Measurements from ENCODE around the gene SHROOM3.

Gene SHROOM3

DNA sequence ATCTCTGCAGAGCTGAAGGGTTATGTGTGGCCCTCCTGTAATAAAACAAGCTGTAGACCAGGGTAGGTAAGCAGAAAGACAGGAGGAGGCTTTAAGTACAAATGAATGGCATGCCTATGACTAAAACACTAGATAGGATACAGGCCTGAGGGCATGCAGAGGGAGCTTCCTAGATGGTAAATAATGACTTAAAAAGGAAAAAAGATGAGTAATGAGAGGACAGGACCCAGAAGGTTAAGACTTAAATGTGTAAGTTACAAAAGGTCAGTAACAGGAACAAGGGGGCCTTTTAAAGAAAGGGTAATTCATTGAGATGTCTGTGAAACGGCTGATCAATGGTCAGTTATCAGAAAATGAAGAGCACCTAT lies 268.1 kb downstream of the SHROOM3 start:
- no peak for DNase-seq (ENCODE audit: low read depth)
- no peak overlapping the region for H3K4me3 ChIP-seq (ENCODE audit: control insufficient read depth, low read depth, low read length)
- TF ChIP-seq, protein P1, sequence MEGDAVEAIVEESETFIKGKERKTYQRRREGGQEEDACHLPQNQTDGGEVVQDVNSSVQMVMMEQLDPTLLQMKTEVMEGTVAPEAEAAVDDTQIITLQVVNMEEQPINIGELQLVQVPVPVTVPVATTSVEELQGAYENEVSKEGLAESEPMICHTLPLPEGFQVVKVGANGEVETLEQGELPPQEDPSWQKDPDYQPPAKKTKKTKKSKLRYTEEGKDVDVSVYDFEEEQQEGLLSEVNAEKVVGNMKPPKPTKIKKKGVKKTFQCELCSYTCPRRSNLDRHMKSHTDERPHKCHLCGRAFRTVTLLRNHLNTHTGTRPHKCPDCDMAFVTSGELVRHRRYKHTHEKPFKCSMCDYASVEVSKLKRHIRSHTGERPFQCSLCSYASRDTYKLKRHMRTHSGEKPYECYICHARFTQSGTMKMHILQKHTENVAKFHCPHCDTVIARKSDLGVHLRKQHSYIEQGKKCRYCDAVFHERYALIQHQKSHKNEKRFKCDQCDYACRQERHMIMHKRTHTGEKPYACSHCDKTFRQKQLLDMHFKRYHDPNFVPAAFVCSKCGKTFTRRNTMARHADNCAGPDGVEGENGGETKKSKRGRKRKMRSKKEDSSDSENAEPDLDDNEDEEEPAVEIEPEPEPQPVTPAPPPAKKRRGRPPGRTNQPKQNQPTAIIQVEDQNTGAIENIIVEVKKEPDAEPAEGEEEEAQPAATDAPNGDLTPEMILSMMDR (conservative IDR thresholded peaks at IDR 0.05; ENCODE audit: control insufficient read depth, insufficient read depth, low read depth, low read length): no peak

DNA sequence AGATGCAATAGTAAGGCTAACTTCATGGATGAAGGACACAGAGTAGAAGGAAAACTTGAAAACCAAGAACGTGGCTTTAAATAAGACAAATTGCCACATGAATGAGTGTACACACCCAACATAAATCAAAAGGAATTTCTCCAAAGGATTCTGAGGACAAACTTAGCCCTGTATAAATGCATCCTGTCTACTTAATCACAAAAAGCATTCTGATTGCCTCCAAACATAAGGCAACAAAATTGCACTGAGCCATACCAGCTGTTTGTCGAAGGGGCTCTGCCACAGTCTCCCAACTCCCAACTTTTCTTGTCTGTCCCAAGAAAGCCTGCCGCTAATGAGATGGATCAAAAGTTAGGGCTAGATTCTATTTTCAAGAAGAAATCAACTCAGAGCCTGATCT lies 268.6 kb downstream of the SHROOM3 start:
- no peak overlapping the region for H3K4me3 ChIP-seq (ENCODE audit: control insufficient read depth, low read depth, low read length)
- TF ChIP-seq, protein P1 (conservative IDR thresholded peaks at IDR 0.05; ENCODE audit: control insufficient read depth, insufficient read depth, low read depth, low read length): no peak
- no peak for DNase-seq (ENCODE audit: low read depth)

DNA sequence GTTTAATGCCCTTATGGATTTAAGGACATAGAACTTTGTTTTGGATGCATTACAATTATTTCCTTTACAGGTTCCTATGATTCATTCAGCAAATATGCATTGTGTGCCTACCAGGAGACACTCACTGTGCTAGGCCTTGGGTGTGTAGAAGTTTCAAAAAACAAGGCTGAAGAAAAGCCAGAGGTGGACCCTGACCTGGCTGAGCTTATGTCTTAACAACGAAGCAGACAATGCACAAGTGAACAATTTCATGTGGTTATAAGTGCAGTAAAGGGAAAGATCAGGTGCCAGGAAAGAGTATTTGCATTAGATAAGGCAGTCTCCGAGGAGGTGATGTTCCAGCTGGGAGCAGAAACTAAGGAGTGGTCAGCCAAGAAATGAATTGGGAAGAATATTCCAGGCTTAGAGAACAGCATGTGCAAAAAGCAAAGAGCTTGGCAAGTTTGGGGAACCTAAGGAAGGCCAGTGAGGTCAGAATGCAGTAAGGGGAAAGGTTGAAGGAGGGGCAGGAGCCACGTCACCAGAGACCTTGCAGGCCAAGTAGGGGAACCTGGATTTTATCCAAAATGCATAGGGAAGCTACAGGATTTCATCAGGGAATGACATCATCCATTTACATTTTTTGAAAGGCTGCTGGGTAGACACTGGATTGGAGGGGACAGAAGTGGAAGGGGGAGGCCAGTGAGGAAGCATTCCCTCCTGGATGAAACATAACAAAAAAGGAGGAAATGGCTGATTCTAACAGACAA lies 269.3 kb downstream of the SHROOM3 start:
- TF ChIP-seq, protein P1 (conservative IDR thresholded peaks at IDR 0.05; ENCODE audit: control insufficient read depth, insufficient read depth, low read depth, low read length): no peak
- peak; percentile 61 for DNase-seq (ENCODE audit: low read depth)
- H3K4me3 ChIP-seq (ENCODE audit: control insufficient read depth, low read depth, low read length): no peak overlapping the region

DNA sequence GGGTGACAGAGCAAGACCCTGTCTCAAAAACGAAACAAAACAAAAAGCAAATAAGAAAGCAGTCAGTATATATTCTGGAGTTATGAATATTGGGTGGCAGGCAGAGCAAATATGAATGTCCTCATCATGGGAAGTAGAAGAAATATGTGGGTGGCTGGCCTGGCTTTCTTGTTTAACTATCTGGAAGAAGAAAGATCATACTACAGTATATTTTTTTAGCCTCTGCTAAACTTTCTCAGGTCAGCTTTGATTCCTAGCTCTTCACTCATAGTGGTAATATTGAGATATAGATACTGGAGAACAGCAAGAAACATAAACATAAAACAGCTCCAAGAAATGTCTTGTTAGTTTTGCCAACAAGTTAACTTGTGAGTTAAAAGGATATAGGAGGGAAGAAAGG lies 270.4 kb downstream of the SHROOM3 start:
- TF ChIP-seq, protein P1 (conservative IDR thresholded peaks at IDR 0.05; ENCODE audit: control insufficient read depth, insufficient read depth, low read depth, low read length): no peak
- no peak for DNase-seq (ENCODE audit: low read depth)

DNA sequence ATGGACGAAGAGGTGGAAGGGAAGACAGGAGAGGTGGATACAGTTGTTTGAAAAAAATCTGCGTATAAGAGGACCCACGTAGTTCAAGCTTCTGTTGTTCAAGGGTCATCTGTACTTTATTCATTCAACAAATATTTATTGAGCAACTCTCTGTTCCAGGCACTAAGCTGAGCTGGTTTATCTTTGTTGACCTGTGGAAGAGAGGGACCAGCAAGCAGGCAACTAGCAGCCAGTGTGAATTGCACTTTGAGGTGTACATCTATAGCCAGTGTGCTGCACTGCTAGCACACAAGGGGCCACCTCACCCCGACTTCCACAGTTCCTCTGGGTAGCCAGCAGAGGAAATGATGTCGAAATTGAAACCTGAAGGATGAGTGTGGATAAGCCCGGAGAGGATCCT lies 271.6 kb downstream of the SHROOM3 start:
- peak; percentile 34 for DNase-seq (ENCODE audit: low read depth)

More for the DNA sequence above, 270.4 kb downstream of the SHROOM3 start:
- H3K4me3 ChIP-seq (ENCODE audit: control insufficient read depth, low read depth, low read length): no peak overlapping the region

DNA sequence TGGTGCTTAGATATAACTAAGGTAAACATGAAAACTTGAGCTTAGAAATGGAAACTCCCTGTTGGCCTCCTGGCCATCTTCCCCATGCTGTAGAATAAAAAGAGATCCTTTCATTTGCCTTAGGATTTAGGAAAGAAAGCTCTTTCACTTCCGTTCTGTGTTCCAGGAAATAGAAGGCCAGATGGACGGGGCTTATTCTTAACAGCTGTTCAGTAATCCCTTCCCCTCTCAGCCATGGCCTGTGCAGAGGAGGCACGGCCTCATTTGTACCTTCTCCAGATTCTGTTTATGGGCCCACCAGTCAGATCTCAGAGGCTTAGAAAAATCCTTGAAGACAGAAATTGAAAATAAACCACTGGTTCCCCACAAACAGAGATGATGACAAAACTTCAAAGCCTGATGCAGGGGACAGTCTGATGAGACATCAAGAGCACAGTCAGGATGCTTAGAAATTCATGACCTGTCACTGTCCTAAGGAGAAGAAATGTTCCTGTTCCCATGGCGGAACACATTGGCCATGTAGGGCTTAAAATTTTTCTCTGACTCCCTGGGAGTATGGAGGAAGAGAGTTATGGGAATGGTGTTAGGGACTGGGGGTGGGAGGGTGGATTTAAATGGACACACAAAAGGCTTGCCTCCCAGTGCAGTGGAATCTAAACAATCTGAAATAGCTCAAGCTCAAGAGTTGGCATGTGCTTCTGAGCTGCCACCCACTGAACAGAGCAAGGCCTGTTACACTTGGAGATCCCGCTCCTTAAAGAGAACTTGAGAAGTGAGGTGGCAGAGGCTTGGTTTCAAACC lies 274.1 kb downstream of the SHROOM3 start:
- TF ChIP-seq, protein P1 (conservative IDR thresholded peaks at IDR 0.05; ENCODE audit: control insufficient read depth, insufficient read depth, low read depth, low read length): no peak
- DNase-seq (ENCODE audit: low read depth): no peak
- H3K4me3 ChIP-seq (ENCODE audit: control insufficient read depth, low read depth, low read length): no peak overlapping the region

More for the DNA sequence above, 271.6 kb downstream of the SHROOM3 start:
- no peak overlapping the region for H3K4me3 ChIP-seq (ENCODE audit: control insufficient read depth, low read depth, low read length)
- TF ChIP-seq, protein P1 (conservative IDR thresholded peaks at IDR 0.05; ENCODE audit: control insufficient read depth, insufficient read depth, low read depth, low read length): no peak

Measured in fibroblast of mammary gland (primary cell).